CD4-positive, alpha-beta T cell (primary cell): ENCODE results near the gene C11orf86. TPM values are rescaled to one million over a fixed set of nuclear protein-coding genes. Genes with fewer than 3 reads are reported as not detected.

Experiments used
- ATAC-seq: fragments of 200-7000 bp; cut with Tn5 transposase; one replicate; pipeline ENCODE4 v1.10.0; 2022; ENCODE audit warnings: mild to moderate bottlenecking; ENCODE audit not compliant: poor library complexity
- CTCF ChIA-PET: fragments of 350-600 bp; sonication (Branson Sonifier 250); formaldehyde crosslinking; loops from one replicate; lab custom pipeline; 2021; ENCODE audit warnings: antibody characterized with exemption, inconsistent platforms; lab: Charles Lee
- POLR2A ChIA-PET: fragments of 350-600 bp; sonication (Branson Sonifier 250); formaldehyde crosslinking; loops from one replicate; lab custom pipeline; 2021; ENCODE audit warnings: antibody characterized with exemption, inconsistent platforms; lab: Charles Lee
- DNase-seq, 14 experiments: peaks; one replicate each; pipeline ENCODE4 v3.0.0-alpha.2; 2013 to 2020; ENCODE audit warnings: mixed read lengths in 2 of 14
- H3K27ac ChIP-seq, 2 donors: one replicate each; pipeline versions ENCODE4 v1.5.1 to v1.7.0; 2013; ENCODE audit warnings: low read length in 2 of 2, low read depth in 1 of 2, mild to moderate bottlenecking in 1 of 2
- H3K27me3 ChIP-seq, 2 experiments: 1 replicate in 1 of 2; 2 replicates in 1 of 2; pipeline versions ENCODE4 v1.6.1 to v1.7.0; 2013; ENCODE audit warnings: low read length in 2 of 2, control low read depth in 1 of 2, mild to moderate bottlenecking in 1 of 2, moderate library complexity in 1 of 2; ENCODE audit not compliant: insufficient read depth in 2 of 2, control insufficient read depth in 1 of 2
- H3K36me3 ChIP-seq: one replicate; pipeline ENCODE4 v1.6.1; 2013; ENCODE audit warnings: low read length, control low read depth; ENCODE audit not compliant: insufficient read depth
- H3K4me1 ChIP-seq: one replicate; pipeline ENCODE4 v1.6.1; 2013; ENCODE audit warnings: low read length, control low read depth; ENCODE audit not compliant: insufficient read depth
- H3K4me3 ChIP-seq: one replicate; pipeline ENCODE4 v1.5.1; 2013; ENCODE audit warnings: mild to moderate bottlenecking, low read length, moderate library complexity
- H3K9me3 ChIP-seq, 2 experiments: 1 replicate in 1 of 2; 2 replicates in 1 of 2; pipeline versions ENCODE4 v1.6.1 to v1.7.0; 2013; ENCODE audit warnings: low read length in 2 of 2, mild to moderate bottlenecking in 2 of 2, control low read depth in 1 of 2, moderate library complexity in 1 of 2; ENCODE audit not compliant: control insufficient read depth in 1 of 2, insufficient read depth in 1 of 2
- H3K27ac Mint-ChIP-seq: one replicate; pipeline ENCODE4 v1.8.0; 2020; ENCODE audit warnings: mixed read lengths
- H3K27me3 Mint-ChIP-seq: one replicate; pipeline ENCODE4 v1.8.0; 2021; ENCODE audit warnings: mixed read lengths
- H3K36me3 Mint-ChIP-seq: one replicate; pipeline ENCODE4 v1.8.0; 2021; ENCODE audit warnings: low read depth, mixed read lengths
- H3K4me1 Mint-ChIP-seq: one replicate; pipeline ENCODE4 v1.8.0; 2021; ENCODE audit warnings: low read depth, mixed read lengths
- H3K4me3 Mint-ChIP-seq: one replicate; pipeline ENCODE4 v1.8.0; 2020; ENCODE audit warnings: mild to moderate bottlenecking, mixed read lengths
- H3K9me3 Mint-ChIP-seq: one replicate; pipeline ENCODE4 v1.8.0; 2020; ENCODE audit warnings: mixed read lengths
- CTCF ChIP-seq: fragments of 200-600 bp; IDR thresholded peaks from one replicate; pipeline ENCODE4 v1.8.0; 2022; ENCODE audit warnings: antibody characterized with exemption, mild to moderate bottlenecking
- intact Hi-C, 2 experiments: fragments of 100-400 bp; cut with DNase I in 1 of 2; cut with micrococcal nuclease in 1 of 2; formaldehyde crosslinking; loops; one replicate each; pipeline versions ENCODE4 v1.15.1 to v1.9.0; 2023 to 2025; cut with DNase I, micrococcal nuclease
- total RNA-seq, 174 experiments: library from RNA in 2 of 174; stranded (reverse) in 2 of 174; gene quantifications; one replicate each; pipeline ENCODE4 v1.2.3 and lab custom pipeline; 2021 to 2026

The C11orf86 gene
- total RNA-seq, 2 experiments from 2014 or later: not detected

DNA sequence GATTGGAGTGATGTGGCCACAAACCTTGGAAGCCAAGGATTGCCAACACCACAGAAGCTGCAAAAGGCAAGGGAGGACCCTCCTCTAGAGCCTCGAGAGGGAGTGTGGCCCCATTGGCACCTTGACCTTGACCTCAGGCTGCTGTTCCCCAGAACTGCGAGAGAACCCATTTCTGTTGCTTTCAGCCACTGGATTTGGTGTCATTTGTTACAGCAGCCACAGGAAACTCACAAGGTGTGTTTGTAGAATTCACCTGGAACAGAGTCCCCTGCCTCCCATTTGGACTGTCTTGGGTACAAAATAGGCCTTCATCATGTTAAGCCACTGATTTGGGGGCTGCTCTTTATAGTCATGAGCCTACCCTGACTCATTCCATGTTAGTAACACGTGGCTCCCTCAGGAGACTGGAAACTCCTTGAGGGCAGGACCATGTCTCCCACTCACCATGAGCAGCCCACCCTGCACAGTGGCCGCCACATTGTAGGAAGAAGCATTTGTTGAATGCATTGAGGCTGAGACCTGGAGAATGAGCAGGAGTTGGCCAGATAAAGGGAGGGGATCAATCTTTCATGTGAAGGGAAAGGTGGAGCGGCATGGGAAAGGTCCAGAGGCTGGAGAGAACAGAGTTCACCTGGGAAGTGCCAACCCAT lies 8.3 kb downstream of the C11orf86 start:
- no peaks in the 10 kb centered on the region for H3K4me1 Mint-ChIP-seq
- no peaks in the 10 kb centered on the region for H3K9me3 Mint-ChIP-seq
- H3K27ac Mint-ChIP-seq: no peak overlapping the region
- peaks cover 11% of the 10 kb centered on the region for H3K27me3 Mint-ChIP-seq
- Histone ChIP-seq H3K4me3 (no peak overlapping the region), H3K9me3 (peaks cover 11 to 12% of the 10 kb centered on the region in 2 experiments), H3K36me3 (no peaks in the 10 kb centered on the region), H3K27ac (no peak overlapping the region), H3K27me3 (peaks cover 0 to 3% of the 10 kb centered on the region in 2 experiments), H3K4me1 (peaks cover 4% of the 10 kb centered on the region)
- CTCF ChIA-PET: no interaction called here
- POLR2A ChIA-PET: no interaction called here
- TF ChIP-seq CTCF: no peak
- H3K36me3 Mint-ChIP-seq: no peaks in the 10 kb centered on the region
- intact Hi-C loops: no loop called here
- ATAC-seq (no peak), DNase-seq (no peak)
- no peak overlapping the region for H3K4me3 Mint-ChIP-seq

GRCh38 chr11:66985508-66986177 lies 10.5 kb downstream of the C11orf86 start:
- intact Hi-C loops: no loop called here
- no peak overlapping the region for H3K4me3 Mint-ChIP-seq

DNA sequence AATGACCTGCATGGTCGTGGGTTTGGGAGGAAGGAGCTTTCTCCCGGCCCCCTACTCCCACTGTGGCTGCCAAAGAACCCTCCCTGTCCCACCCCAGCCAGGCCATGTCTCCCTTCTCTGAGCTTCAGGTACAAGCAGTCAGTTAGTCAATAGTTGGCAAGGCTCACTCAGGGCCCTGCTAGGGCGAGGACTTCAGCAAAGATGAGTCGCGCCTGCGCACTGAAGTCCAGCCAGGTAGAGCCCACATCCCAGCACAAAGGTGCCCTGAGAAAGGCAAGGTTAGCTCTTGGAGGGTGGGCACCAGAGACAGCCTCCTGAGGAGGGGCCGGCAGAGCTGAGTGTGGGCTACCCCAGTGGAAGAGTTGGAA lies 11.1 kb downstream of the C11orf86 start:
- Mint-ChIP-seq H3K27me3 (peaks cover 11% of the 10 kb centered on the region), H3K27ac (no peak overlapping the region), H3K9me3 (no peaks in the 10 kb centered on the region), H3K36me3 (no peaks in the 10 kb centered on the region), H3K4me1 (no peaks in the 10 kb centered on the region), H3K4me3 (no peak overlapping the region)
- Histone ChIP-seq H3K9me3 (no peaks in the 10 kb centered on the region), H3K4me1 (peaks cover 4% of the 10 kb centered on the region), H3K36me3 (no peaks in the 10 kb centered on the region), H3K27ac (no peak overlapping the region), H3K27me3 (no peaks in the 10 kb centered on the region), H3K4me3 (no peak overlapping the region)
- ATAC-seq (no peak), DNase-seq (no peak)
- CTCF ChIA-PET: no interaction called here
- intact Hi-C loops: no loop called here
- no peak for TF ChIP-seq CTCF
- POLR2A ChIA-PET: no interaction called here

More at GRCh38 chr11:66985508-66986177, 10.5 kb downstream of the C11orf86 start:
- no peaks in the 10 kb centered on the region for H3K36me3 Mint-ChIP-seq
- ATAC-seq: no peak
- H3K36me3 ChIP-seq: no peaks in the 10 kb centered on the region
- no peaks in the 10 kb centered on the region for H3K9me3 ChIP-seq
- H3K27ac Mint-ChIP-seq: no peak overlapping the region
- H3K4me3 ChIP-seq: no peak overlapping the region
- POLR2A ChIA-PET: no interaction called here
- H3K9me3 Mint-ChIP-seq: no peaks in the 10 kb centered on the region
- no peaks in the 10 kb centered on the region for H3K4me1 Mint-ChIP-seq
- H3K4me1 ChIP-seq: peaks cover 4% of the 10 kb centered on the region
- peaks cover 0 to 3% of the 10 kb centered on the region in 2 experiments for H3K27me3 ChIP-seq
- no peak for DNase-seq
- no peak overlapping the region for H3K27ac ChIP-seq
- H3K27me3 Mint-ChIP-seq: peaks cover 11% of the 10 kb centered on the region
- CTCF ChIA-PET: no interaction called here
- TF ChIP-seq CTCF: no peak
